NB4 (cell line): ENCODE measurements around the gene PAX5.
A peak's percentile ranks its signal among the peaks of the same experiment; 100 is the strongest.

Source experiments
- DNase-seq: peaks from one replicate; pipeline ENCODE4 v3.0.0; 2010; ENCODE audit warnings: low read depth
- H3K4me3 ChIP-seq: one replicate; pipeline ENCODE4 v1.5.1; 2011; ENCODE audit warnings: mild to moderate bottlenecking, low read depth, low read length, moderate library complexity
- MYC ChIP-seq: IDR thresholded peaks from 2 replicates; pipeline ENCODE4 v1.6.1; 2011; ENCODE audit warnings: low read depth, low read length
- POLR2A ChIP-seq: IDR thresholded peaks from 2 replicates; pipeline ENCODE4 v1.6.1; 2011; ENCODE audit warnings: mild to moderate bottlenecking; ENCODE audit not compliant: insufficient read length; ENCODE audit errors: extremely low read depth
- TF ChIP-seq, protein P1 (sequence below): IDR thresholded peaks from one replicate; pipeline ENCODE4 v1.5.1; 2012; ENCODE audit warnings: low read depth, low read length
- TF ChIP-seq, protein P2 (sequence below): IDR thresholded peaks from 2 replicates; pipeline ENCODE4 v1.6.1; 2011; ENCODE audit warnings: low read depth, low read length

Gene PAX5

DNA sequence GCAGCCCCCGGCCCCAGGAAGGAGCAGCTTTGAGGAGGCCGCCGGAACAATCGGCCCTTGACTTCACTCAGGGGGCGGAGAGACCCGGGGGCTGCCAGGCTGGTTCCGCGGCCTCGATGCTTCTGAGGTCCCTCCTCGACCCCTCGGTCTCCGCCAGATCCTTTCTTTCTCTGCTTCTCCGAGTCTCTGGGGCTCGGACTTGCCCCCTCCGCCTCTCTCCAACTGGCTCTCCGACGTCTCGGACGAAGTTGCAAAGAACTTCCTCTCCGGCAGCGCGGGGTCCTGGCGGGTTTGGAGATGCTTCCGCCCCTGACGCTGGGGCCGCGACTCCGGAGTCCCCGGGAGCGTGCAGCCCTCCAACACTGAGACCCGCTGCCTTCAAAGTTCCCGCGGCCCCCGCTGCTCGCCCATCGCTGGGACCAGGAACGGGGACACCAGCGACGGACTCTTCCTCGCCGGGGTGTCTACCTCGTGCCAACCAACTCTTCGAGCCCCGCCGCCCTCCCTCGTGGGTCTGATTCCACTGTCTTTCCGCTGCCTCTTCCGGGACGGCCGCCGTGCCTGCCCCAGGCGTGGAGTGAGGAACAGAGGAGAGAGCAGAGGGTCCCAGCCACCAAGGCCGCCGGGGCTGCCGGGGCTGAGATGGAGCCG lies 7.0 kb downstream of the PAX5 start:
- peak; percentile 25 for DNase-seq
- H3K4me3 ChIP-seq, result no peak overlapping the region
- TF ChIP-seq, protein P1, sequence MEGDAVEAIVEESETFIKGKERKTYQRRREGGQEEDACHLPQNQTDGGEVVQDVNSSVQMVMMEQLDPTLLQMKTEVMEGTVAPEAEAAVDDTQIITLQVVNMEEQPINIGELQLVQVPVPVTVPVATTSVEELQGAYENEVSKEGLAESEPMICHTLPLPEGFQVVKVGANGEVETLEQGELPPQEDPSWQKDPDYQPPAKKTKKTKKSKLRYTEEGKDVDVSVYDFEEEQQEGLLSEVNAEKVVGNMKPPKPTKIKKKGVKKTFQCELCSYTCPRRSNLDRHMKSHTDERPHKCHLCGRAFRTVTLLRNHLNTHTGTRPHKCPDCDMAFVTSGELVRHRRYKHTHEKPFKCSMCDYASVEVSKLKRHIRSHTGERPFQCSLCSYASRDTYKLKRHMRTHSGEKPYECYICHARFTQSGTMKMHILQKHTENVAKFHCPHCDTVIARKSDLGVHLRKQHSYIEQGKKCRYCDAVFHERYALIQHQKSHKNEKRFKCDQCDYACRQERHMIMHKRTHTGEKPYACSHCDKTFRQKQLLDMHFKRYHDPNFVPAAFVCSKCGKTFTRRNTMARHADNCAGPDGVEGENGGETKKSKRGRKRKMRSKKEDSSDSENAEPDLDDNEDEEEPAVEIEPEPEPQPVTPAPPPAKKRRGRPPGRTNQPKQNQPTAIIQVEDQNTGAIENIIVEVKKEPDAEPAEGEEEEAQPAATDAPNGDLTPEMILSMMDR, result no peak
- TF ChIP-seq, protein P2, sequence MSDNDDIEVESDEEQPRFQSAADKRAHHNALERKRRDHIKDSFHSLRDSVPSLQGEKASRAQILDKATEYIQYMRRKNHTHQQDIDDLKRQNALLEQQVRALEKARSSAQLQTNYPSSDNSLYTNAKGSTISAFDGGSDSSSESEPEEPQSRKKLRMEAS, result no peak
- TF ChIP-seq MYC, result no peak
- TF ChIP-seq POLR2A, result no peak

DNA sequence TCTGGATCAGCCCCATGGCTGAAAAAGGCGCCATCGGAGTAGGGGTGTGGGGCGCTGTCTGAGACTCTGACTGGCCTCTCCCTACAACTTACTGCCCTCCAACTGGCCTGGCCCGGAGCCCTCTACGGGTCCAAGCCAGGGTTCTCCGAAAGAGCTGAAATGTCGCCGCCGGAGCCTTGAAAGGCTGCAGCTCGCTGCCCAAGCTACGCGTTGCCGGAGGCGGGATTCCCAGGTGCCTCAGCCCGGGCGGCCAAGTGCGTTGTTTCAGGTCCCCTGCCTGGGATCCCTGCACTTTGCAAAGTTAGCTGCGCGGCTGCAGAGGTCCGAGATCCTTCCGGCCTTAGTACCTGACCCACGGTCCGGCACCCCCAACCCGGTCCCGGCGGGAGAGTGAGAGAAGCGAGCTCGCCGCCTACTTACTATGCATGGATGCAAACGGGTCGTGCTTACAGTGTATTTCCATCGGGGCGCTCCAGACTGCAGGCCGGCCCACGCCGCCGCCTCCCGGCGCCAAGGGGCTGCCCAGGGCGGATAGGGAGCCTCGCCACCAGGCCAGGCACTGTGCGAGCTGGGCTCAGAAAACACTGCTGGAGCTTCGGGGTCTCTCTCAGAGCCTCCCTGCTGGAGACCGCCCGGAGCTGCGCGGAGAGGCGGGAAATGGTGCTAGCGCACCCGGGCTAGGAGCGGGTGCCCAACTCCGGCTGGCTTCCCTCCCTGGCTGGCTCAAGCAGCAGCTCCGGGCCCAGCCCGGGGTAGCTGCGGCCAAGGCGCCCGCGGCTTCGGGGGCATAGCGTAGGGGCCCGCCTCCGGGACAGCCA lies 7.7 kb downstream of the PAX5 start:
- TF ChIP-seq, protein P2, result no peak
- TF ChIP-seq MYC (no peak), POLR2A (no peak)
- TF ChIP-seq, protein P1, result no peak
- no peak overlapping the region for H3K4me3 ChIP-seq
- DNase-seq, result no peak

DNA sequence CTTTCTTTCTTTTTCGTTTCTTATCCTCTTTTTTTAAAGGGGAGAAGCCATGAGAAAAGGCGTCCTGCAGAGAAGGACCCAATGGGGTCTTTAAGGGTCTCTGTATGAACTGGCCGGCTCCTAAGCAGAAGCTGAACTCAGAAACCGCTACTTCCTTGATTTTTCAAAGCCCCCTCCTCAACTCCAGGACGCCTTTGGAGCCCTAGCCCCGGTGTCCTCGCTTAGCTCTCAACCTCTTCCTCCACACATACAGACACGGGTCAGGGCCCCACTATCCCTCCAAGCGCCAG lies 8.3 kb downstream of the PAX5 start:
- DNase-seq, result no peak
- TF ChIP-seq, protein P1, result no peak
- TF ChIP-seq, protein P2, result no peak
- TF ChIP-seq POLR2A (no peak), MYC (no peak)
- no peak overlapping the region for H3K4me3 ChIP-seq

DNA sequence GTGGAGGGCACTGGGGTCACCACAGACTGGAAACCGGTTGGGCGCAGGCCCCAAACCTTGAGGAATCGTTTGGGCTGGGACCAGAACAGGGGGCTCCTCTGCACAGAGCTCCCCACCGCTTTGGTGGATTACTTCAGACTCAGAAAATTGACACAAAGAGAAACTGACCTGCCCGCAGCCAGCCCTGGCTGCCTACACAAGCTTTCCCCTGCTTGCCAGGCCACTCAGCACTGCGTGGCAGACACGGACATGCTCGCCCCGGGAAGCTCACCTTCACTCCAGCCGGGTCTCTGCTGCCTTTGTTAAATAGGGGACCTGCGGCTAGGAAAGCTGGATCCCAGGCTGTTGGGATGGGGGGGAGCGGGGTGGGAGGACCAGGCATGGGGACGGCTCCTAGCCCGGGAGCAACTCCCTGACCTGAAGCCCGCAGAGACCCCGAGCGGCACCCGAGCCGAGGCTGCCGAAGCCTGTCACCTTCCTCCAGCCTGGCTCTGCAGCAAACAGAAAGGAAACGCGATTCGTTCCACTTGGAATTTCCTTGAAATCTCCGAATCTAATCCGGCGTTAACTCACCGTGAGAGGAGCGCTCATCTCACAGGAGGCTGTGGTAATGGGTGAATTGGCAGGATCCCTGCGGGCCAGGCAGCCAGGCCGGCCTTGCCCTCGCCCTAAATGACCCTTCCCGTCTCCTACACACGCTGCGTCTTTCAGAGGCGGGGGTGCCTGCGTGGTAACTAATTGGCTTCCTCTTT lies 8.8 kb downstream of the PAX5 start:
- DNase-seq, result peak; percentile 21
- TF ChIP-seq POLR2A (no peak), MYC (no peak)
- TF ChIP-seq, protein P2, result no peak
- TF ChIP-seq, protein P1, result no peak
- no peak overlapping the region for H3K4me3 ChIP-seq

DNA sequence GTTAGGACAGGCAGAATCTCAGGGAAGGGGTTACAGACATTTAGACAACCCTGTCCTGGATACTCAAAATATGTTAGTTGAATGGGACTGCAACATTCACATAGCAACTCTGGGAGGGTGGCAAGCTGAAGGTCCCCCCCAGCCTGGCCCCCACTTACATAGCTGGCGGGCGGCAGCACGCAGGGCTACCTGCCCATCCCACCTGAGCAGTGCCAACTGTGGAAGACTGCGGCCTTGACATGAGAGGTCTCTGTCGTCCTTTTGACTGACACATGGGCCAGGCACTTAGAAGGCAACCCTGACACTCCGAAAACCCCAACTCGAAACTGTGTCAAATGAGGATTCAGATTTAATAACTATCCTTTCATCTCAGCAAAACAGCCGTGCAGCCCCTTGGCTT lies 16.5 kb downstream of the PAX5 start:
- no peak for DNase-seq
- TF ChIP-seq, protein P2, result no peak
- TF ChIP-seq, protein P1, result no peak
- TF ChIP-seq POLR2A, result no peak
- TF ChIP-seq MYC, result no peak
- H3K4me3 ChIP-seq, result no peak overlapping the region
